GM12878 (cell line): ENCODE results near the gene EEF1A2. TPM values are rescaled to one million over a fixed set of nuclear protein-coding genes. Genes with fewer than 3 reads are reported as not detected.

Experiments
- ATF3 ChIP-seq: IDR thresholded peaks from 2 replicates; pipeline ENCODE4 v1.6.1; 2011; ENCODE audit warnings: low read depth, mild to moderate bottlenecking, low read length, moderate library complexity, borderline replicate concordance; ENCODE audit errors: extremely low read depth
- BCLAF1 ChIP-seq: fragments of 450-650 bp; IDR thresholded peaks from 2 replicates; pipeline ENCODE4 v1.6.1; 2017; ENCODE audit warnings: antibody characterized with exemption, mild to moderate bottlenecking, moderate library complexity
- MTA2 ChIP-seq: fragments of 450-650 bp; IDR thresholded peaks from 2 replicates; pipeline ENCODE4 v1.6.1; 2016; ENCODE audit warnings: low read depth, mild to moderate bottlenecking, moderate library complexity
- NFYA ChIP-seq: IDR thresholded peaks from 2 replicates; pipeline ENCODE4 v1.6.1; 2011; ENCODE audit warnings: low read depth, mild to moderate bottlenecking, low read length, improper control_type of control experiment, borderline replicate concordance
- NKRF ChIP-seq: fragments of 450-650 bp; conservative IDR thresholded peaks from 2 replicates; pipeline ENCODE4 v1.6.1; 2017; ENCODE audit warnings: mild to moderate bottlenecking, moderate library complexity
- NRF1 ChIP-seq: conservative IDR thresholded peaks from 2 replicates; pipeline ENCODE4 v1.6.1; 2011; ENCODE audit warnings: mild to moderate bottlenecking, low read depth, low read length, improper control_type of control experiment
- RUNX3 ChIP-seq: IDR thresholded peaks from 2 replicates; pipeline ENCODE4 v1.6.1; 2012; ENCODE audit warnings: low read length, inconsistent platforms
- SPI1 ChIP-seq: IDR thresholded peaks from 2 replicates; pipeline ENCODE4 v1.6.1; 2011; ENCODE audit warnings: low read depth, mild to moderate bottlenecking, low read length, moderate library complexity, borderline replicate concordance; ENCODE audit not compliant: insufficient read depth
- polyA plus RNA-seq, 11 experiments: library from polyadenylated mRNA; depleted of rRNA in 4 of 11; unstranded in 6 of 11; stranded (reverse) in 5 of 11; fragments of >200 nt; fragmentation: Nextera tagmentation in 4 of 11; fragmentation: Illumina TruSeq in 1 of 11; extraction: Ambion mirVana in 4 of 11; extraction: Trizol in 1 of 11; gene quantifications; 1 replicate in 1 of 11; 2 replicates in 10 of 11; pipeline versions ENCODE4 v1.2.1 to v1.2.3, GENCODE V29; 2011 to 2016; ENCODE audit warnings: inconsistent platforms in 2 of 11, missing spikeins in 2 of 11, low read depth in 1 of 11
- total RNA-seq, 4 experiments: library from RNA; depleted of rRNA in 3 of 4; stranded (reverse); fragments of >200 nt in 3 of 4; fragmentation: Illumina TruSeq in 1 of 4; extraction: Trizol in 1 of 4; gene quantifications; 2 replicates each; pipeline versions ENCODE4 v1.2.1 to v1.2.3, GENCODE V29; 2013 to 2021
- TF ChIP-seq, protein P1 (sequence below): fragments of 450-650 bp; IDR thresholded peaks from 2 replicates; pipeline ENCODE4 v1.6.1; 2017; ENCODE audit warnings: mild to moderate bottlenecking, moderate library complexity

Gene EEF1A2
- total and polyA plus RNA-seq, 10 of the 15 experiments (the other 5 are each of a cell fraction or from before 2014, with no cell fraction given): 0.56 TPM; not detected in 9

GRCh38 chr20:63487781-63488241 lies 11.1 kb downstream of the EEF1A2 start (continued):
- TF ChIP-seq, protein P1, sequence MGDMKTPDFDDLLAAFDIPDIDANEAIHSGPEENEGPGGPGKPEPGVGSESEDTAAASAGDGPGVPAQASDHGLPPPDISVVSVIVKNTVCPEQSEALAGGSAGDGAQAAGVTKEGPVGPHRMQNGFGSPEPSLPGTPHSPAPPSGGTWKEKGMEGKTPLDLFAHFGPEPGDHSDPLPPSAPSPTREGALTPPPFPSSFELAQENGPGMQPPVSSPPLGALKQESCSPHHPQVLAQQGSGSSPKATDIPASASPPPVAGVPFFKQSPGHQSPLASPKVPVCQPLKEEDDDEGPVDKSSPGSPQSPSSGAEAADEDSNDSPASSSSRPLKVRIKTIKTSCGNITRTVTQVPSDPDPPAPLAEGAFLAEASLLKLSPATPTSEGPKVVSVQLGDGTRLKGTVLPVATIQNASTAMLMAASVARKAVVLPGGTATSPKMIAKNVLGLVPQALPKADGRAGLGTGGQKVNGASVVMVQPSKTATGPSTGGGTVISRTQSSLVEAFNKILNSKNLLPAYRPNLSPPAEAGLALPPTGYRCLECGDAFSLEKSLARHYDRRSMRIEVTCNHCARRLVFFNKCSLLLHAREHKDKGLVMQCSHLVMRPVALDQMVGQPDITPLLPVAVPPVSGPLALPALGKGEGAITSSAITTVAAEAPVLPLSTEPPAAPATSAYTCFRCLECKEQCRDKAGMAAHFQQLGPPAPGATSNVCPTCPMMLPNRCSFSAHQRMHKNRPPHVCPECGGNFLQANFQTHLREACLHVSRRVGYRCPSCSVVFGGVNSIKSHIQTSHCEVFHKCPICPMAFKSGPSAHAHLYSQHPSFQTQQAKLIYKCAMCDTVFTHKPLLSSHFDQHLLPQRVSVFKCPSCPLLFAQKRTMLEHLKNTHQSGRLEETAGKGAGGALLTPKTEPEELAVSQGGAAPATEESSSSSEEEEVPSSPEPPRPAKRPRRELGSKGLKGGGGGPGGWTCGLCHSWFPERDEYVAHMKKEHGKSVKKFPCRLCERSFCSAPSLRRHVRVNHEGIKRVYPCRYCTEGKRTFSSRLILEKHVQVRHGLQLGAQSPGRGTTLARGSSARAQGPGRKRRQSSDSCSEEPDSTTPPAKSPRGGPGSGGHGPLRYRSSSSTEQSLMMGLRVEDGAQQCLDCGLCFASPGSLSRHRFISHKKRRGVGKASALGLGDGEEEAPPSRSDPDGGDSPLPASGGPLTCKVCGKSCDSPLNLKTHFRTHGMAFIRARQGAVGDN: no peak
- TF ChIP-seq NKRF (no peak), NRF1 (no peak), RUNX3 (no peak), MTA2 (no peak), ATF3 (no peak), SPI1 (no peak), NFYA (no peak), BCLAF1 (no peak)
